Kidney (tissue), 14 donors: ENCODE data around the gene FGGY. TPM values are rescaled to one million over a fixed set of nuclear protein-coding genes. Genes with fewer than 3 reads are reported as not detected.

Experiments used
- DNase-seq, 5 donors: peaks; one replicate each; pipeline ENCODE4 v3.0.0-alpha.2; 2013 to 2020
- FAIRE-seq: peaks from 2 replicates; lab custom pipeline; 2012; peaks lifted over from hg19 to GRCh38; lab: Jason Lieb, UNC
- H3K27ac ChIP-seq, 2 donors: one replicate each; pipeline ENCODE4 v1.7.0; 2013; ENCODE audit warnings: low read depth in 2 of 2, low read length in 2 of 2, inconsistent platforms in 1 of 2
- H3K27me3 ChIP-seq: one replicate; pipeline ENCODE4 v1.7.1; 2013; ENCODE audit warnings: low read length, inconsistent platforms; ENCODE audit not compliant: control insufficient read depth, insufficient read depth
- H3K36me3 ChIP-seq, 3 donors: one replicate each; pipeline versions ENCODE4 v1.7.0 to v1.7.1; 2013; ENCODE audit warnings: low read length in 3 of 3, control low read depth in 1 of 3, inconsistent platforms in 1 of 3; ENCODE audit not compliant: insufficient read depth in 3 of 3, control insufficient read depth in 2 of 3
- H3K4me1 ChIP-seq, 3 donors: one replicate each; pipeline versions ENCODE4 v1.7.0 to v1.7.1; 2013; ENCODE audit warnings: low read length in 3 of 3, inconsistent platforms in 1 of 3, low read depth in 1 of 3; ENCODE audit not compliant: control insufficient read depth in 2 of 3, insufficient read depth in 2 of 3
- H3K4me3 ChIP-seq, 3 donors: one replicate each; pipeline versions ENCODE4 v1.7.0 to v1.8.1; 2013; ENCODE audit warnings: low read length in 3 of 3, control low read depth in 1 of 3, inconsistent platforms in 1 of 3
- H3K9ac ChIP-seq, 3 donors: one replicate each; pipeline versions ENCODE4 v1.7.0 to v1.7.1; 2013; ENCODE audit warnings: low read length in 3 of 3, control low read depth in 1 of 3, inconsistent platforms in 1 of 3
- H3K9me3 ChIP-seq, 3 donors: one replicate each; pipeline versions ENCODE4 v1.7.0 to v1.7.1; 2013; ENCODE audit warnings: low read length in 3 of 3, control low read depth in 1 of 3, inconsistent platforms in 1 of 3; ENCODE audit not compliant: control insufficient read depth in 2 of 3, insufficient read depth in 1 of 3
- CTCF ChIP-seq: IDR thresholded peaks from 3 replicates; pipeline ENCODE4 v1.5.1; 2012; ENCODE audit warnings: mild to moderate bottlenecking, moderate library complexity, borderline replicate concordance; ENCODE audit not compliant: insufficient read depth; ENCODE audit errors: extremely low read depth
- intact Hi-C: fragments of 100-400 bp; cut with DNase I; formaldehyde crosslinking; loops from one replicate; pipeline ENCODE4 v1.11.1; 2022
- polyA plus RNA-seq: library from polyadenylated mRNA; stranded (reverse); fragments of 350-450 nt; fragmentation: Illumina TruSeq; extraction: RNeasy Lipid Tissue Mini Kit (QIAGEN cat#74804); gene quantifications from one replicate; pipeline ENCODE4 v1.2.3, GENCODE V29; 2014; ENCODE audit warnings: low read depth, low replicate concordance; ENCODE audit not compliant: insufficient read depth
- total RNA-seq: library from RNA; stranded (reverse); fragmentation: NEBNext Ultra II Directional; extraction: Animal tissue kit (Norgen Biotek cat#: 25700); gene quantifications from one replicate; pipeline ENCODE4 v1.2.1, GENCODE V29; 2021
- donor health status: control.
- donor health status: control.
- donor health status: control.
- donor health status: control.
- donor health status: control.
- donor health status: DM: yes; HTN: yes; CAD: no.
- donor health status: Normal renal cell carcinoma (clear cell type).

The FGGY gene
- total and polyA plus RNA-seq, 2 donors from 2014 or later, result 11.2 to 31.0 TPM

- Histone ChIP-seq H3K27ac (no peak overlapping the region), H3K9ac (no peak overlapping the region), H3K9me3 (no peaks in the 10 kb centered on the region), H3K27me3 (no peaks in the 10 kb centered on the region), H3K36me3 (no peaks in the 10 kb centered on the region), H3K4me1 (peaks cover 2 to 5% (median 3%) of the 10 kb centered on the region in 3 donors), H3K4me3 (no peak overlapping the region)
- no peak for FAIRE-seq
- no peak for DNase-seq
- TF ChIP-seq CTCF, result no peak
- intact Hi-C loops, result no loop called here
Measured at GRCh38 chr1:59686574-59686973, 389.7 kb downstream of the FGGY start.

DNA sequence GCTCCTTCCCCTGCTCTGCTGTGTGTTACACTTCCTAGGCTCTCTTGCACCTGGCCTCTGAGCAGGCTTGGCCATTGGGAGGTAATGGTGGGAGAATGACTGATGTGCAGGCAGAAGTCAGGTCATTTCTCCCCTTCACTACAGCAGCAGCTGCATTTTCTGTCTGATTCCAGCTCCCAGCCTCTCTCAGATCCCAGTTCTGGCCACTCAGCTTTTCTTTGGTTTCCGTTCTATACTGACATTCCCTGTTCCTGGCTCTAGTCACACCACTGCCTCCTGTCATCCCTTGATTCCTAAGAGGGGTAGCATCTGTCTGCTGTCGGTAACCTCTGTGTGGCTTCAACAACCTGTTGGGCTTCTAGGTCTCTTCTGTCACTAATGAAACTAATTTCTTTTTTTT is 390.2 kb downstream of the FGGY start:
- no peak overlapping the region for H3K4me3 ChIP-seq
- no peaks in the 10 kb centered on the region for H3K27me3 ChIP-seq
- no peaks in the 10 kb centered on the region for H3K9me3 ChIP-seq
- intact Hi-C loops, result no loop called here
- no peak overlapping the region for H3K27ac ChIP-seq
- peaks cover 2 to 5% (median 3%) of the 10 kb centered on the region in 3 donors for H3K4me1 ChIP-seq
- H3K36me3 ChIP-seq, result no peaks in the 10 kb centered on the region
- H3K9ac ChIP-seq, result no peak overlapping the region
- no peak for DNase-seq
- TF ChIP-seq CTCF, result no peak
- FAIRE-seq, result no peak

DNA sequence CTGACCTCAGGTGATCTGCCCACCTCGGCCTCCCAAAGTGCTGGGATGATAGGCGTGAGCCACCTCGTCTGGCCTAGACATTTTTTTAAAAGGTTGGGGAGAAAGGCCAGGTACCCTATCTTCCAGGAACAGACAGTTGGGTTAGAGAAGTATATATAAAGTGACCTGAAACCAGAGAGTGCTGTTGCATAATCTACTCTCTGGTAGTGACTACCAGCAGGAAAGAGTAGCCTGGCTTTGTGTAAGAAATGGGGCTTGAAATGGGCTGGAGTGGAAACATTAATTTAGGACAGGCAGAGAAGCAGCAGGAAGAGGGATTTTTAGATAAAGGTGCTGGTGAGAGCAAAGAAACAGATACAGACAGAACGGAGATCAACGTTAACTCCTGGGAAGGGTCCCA is 392.1 kb downstream of the FGGY start:
- Histone ChIP-seq H3K27ac (no peak overlapping the region), H3K4me1 (peaks cover 2 to 5% (median 3%) of the 10 kb centered on the region in 3 donors), H3K9me3 (no peaks in the 10 kb centered on the region), H3K27me3 (no peaks in the 10 kb centered on the region), H3K36me3 (no peaks in the 10 kb centered on the region), H3K9ac (no peak overlapping the region), H3K4me3 (no peak overlapping the region)
- intact Hi-C loops, result no loop called here
- FAIRE-seq (no peak), DNase-seq (no peak)
- TF ChIP-seq CTCF, result no peak

DNA sequence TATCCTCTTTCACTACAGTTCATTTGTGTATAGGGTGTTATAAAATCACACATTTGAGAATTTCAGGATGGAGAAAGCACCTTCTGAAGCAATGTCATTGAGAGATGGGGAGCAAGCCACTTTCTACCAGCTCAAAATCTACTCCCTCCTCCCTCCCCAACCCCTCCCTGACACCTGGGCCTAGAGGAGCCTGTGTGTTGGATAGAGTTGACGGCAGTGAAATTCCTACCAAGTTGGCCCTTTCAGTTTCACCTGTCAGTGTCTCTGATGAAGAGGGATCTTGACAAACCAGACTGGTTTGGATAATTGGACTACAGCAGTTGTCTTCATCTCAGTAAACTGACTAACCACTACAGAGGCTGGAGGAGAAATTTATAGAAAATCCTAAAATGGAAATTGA is 392.8 kb downstream of the FGGY start:
- H3K27me3 ChIP-seq, result no peaks in the 10 kb centered on the region
- no peak overlapping the region for H3K27ac ChIP-seq
- FAIRE-seq (no peak), DNase-seq (no peak)
- intact Hi-C loops, result no loop called here
- no peaks in the 10 kb centered on the region for H3K9me3 ChIP-seq
- H3K36me3 ChIP-seq, result no peaks in the 10 kb centered on the region
- H3K9ac ChIP-seq, result no peak overlapping the region
- no peak overlapping the region for H3K4me3 ChIP-seq
- peaks cover 2 to 5% (median 3%) of the 10 kb centered on the region in 3 donors for H3K4me1 ChIP-seq
- no peak for TF ChIP-seq CTCF
